ENCODE measurements around the gene UBASH3A. TPM values are rescaled to one million over a fixed set of nuclear protein-coding genes. Genes with fewer than 3 reads are reported as not detected.

Gene UBASH3A
- polyA plus RNA-seq, 1 of the 3 experiments (the other 2 are of a cell fraction), result not detected

- Histone ChIP-seq H3K27ac (ENCODE audit: low read depth in 2 of 2, low read length in 1 of 2) (no peak overlapping the region), H2AFZ (ENCODE audit: low read depth) (no peak overlapping the region), H3K4me2 (no peak overlapping the region), H3K4me1 (ENCODE audit: control insufficient read depth in 1 of 2, insufficient read depth in 2 of 2, low read depth in 1 of 2, low read length in 1 of 2) (peaks cover 0 to 7% of the 10 kb centered on the region in 2 experiments; a peak in 1 of 4 replicates), H3F3A (replicated peaks; ENCODE audit: insufficient read depth) (no peaks in the 10 kb centered on the region), H3K79me2 (ENCODE audit: insufficient read depth) (no peaks in the 10 kb centered on the region), H3K9ac (no peak overlapping the region), H3K9me3 (no peaks in the 10 kb centered on the region), H3K9me2 (no peaks in the 10 kb centered on the region), H3K36me3 (replicated peaks in 1 of 2; ENCODE audit: control insufficient read depth in 1 of 2, insufficient read depth in 2 of 2, low read length in 1 of 2) (no peaks in the 10 kb centered on the region), H3K4me3 (ENCODE audit: low read depth in 2 of 2, low read length in 1 of 2) (no peak overlapping the region), H3K27me3 (ENCODE audit: insufficient read depth) (no peaks in the 10 kb centered on the region), H4K20me1 (ENCODE audit: insufficient read depth) (no peaks in the 10 kb centered on the region)
- TF ChIP-seq CHD2 (IDR thresholded peaks at IDR 0.05; ENCODE audit: low read length, partially characterized antibody), result no peak
- TF ChIP-seq PBX3 (IDR thresholded peaks at IDR 0.05), result no peak
- no peak for TF ChIP-seq NRF1 (IDR thresholded peaks at IDR 0.05; ENCODE audit: low read depth, low read length)
- no peak for TF ChIP-seq USF1 (IDR thresholded peaks at IDR 0.05; ENCODE audit: borderline replicate concordance, low read depth)
- no peak for TF ChIP-seq FOXJ3 (CRISPR knock-in tag; IDR thresholded peaks at IDR 0.05)
- no peak for TF ChIP-seq TEAD4 (IDR thresholded peaks at IDR 0.05; ENCODE audit: borderline replicate concordance, insufficient read depth)
- no peak for TF ChIP-seq RAD21 (IDR thresholded peaks at IDR 0.05; ENCODE audit: low read length)
- no peak for TF ChIP-seq RXRA (IDR thresholded peaks at IDR 0.05; ENCODE audit: borderline replicate concordance, low read depth)
- TF ChIP-seq SMC3 (IDR thresholded peaks at IDR 0.05; ENCODE audit: low read depth, low read length), result no peak
- TF ChIP-seq NFIC (IDR thresholded peaks at IDR 0.05; ENCODE audit: borderline replicate concordance), result no peak
- no peak for TF ChIP-seq EZH2phosphoT487 (IDR thresholded peaks at IDR 0.05; ENCODE audit: borderline replicate concordance, low read depth)
- no peak for TF ChIP-seq FOSL2 (IDR thresholded peaks at IDR 0.05; ENCODE audit: borderline replicate concordance, low read depth)
- no peak for TF ChIP-seq REST (IDR thresholded peaks at IDR 0.05; ENCODE audit: low read depth, low read length)
- no peak for TF ChIP-seq ZBTB33 (IDR thresholded peaks at IDR 0.05; ENCODE audit: borderline replicate concordance, low read depth)
- TF ChIP-seq RFX5 (IDR thresholded peaks at IDR 0.05; ENCODE audit: low read length), result no peak
- no peak for TF ChIP-seq EP300 (IDR thresholded peaks at IDR 0.05; ENCODE audit: borderline replicate concordance in 1 of 2, low read depth in 1 of 2, low read length in 1 of 2)
- WGBS (ENCODE audit: low lambda C conversion rate), result 14% methylated on average over 2 of the region's 3 CpGs
- POLR2A ChIA-PET, result no interaction called here
- CTCF ChIA-PET, result no interaction called here
- DNase-seq, result no peak
Observed at GRCh38 chr21:42448686-42449085, 45.0 kb downstream of the UBASH3A start.
